Upper lobe of left lung (tissue), 6 donors: ENCODE data around the gene SCTR. TPM values are rescaled to one million over a fixed set of nuclear protein-coding genes. Genes with fewer than 3 reads are reported as not detected.
A peak's percentile ranks its signal among the peaks of the same experiment; 100 is the strongest.

ENCODE experiments used
- ATAC-seq, 2 donors: fragments of 200-7000 bp; cut with Tn5 transposase; one replicate each; pipeline ENCODE4 v1.9.1; 2022; ENCODE audit warnings: mild to moderate bottlenecking in 2 of 2, moderate library complexity in 2 of 2; ENCODE audit not compliant: low FRiP score in 2 of 2
- DNase-seq, 2 donors: peaks; one replicate each; pipeline ENCODE4 v3.0.0-alpha.2; 2019 to 2020
- H3K27ac ChIP-seq, 4 donors: fragments of 200-600 bp; sonication (generic); one replicate each; pipeline ENCODE4 v1.5.1; 2016 to 2019
- H3K27me3 ChIP-seq, 4 donors: fragments of 200-600 bp; sonication (generic); one replicate each; pipeline ENCODE4 v1.5.1; 2017 to 2019
- H3K36me3 ChIP-seq, 4 donors: fragments of 200-600 bp; sonication (generic); one replicate each; pipeline ENCODE4 v1.5.1; 2016 to 2019
- H3K4me1 ChIP-seq, 4 donors: fragments of 200-600 bp; sonication (generic); one replicate each; pipeline ENCODE4 v1.5.1; 2018 to 2019
- H3K4me3 ChIP-seq, 4 donors: fragments of 200-600 bp; sonication (generic); one replicate each; pipeline ENCODE4 v1.5.1; 2017 to 2019; ENCODE audit warnings: mild to moderate bottlenecking in 2 of 4, moderate library complexity in 1 of 4
- H3K9me3 ChIP-seq, 4 donors: fragments of 200-600 bp; sonication (generic); one replicate each; pipeline ENCODE4 v1.5.1; 2018 to 2019
- EP300 ChIP-seq, 4 donors: sonication (generic); formaldehyde crosslinking; IDR thresholded peaks; one replicate each; pipeline ENCODE4 v1.5.1; 2017; ENCODE audit warnings: antibody characterized with exemption in 4 of 4, control low read depth in 2 of 4
- POLR2A ChIP-seq, 4 donors: fragments of 450-650 bp; IDR thresholded peaks; one replicate each; pipeline ENCODE4 v1.5.1; 2016 to 2017; ENCODE audit warnings: antibody characterized with exemption in 4 of 4, mild to moderate bottlenecking in 2 of 4
- POLR2AphosphoS5 ChIP-seq, 2 donors: sonication (generic); formaldehyde crosslinking; IDR thresholded peaks; one replicate each; pipeline ENCODE4 v1.5.1; 2017; ENCODE audit warnings: antibody characterized with exemption in 2 of 2
- WGBS, 2 donors: methylation state at CpG; one replicate each; pipeline ENCODE4 v1.1.5; 2017 to 2018; 5-methylcytosine and 5-hydroxymethylcytosine counted together
- total RNA-seq, 6 donors: library from RNA; depleted of rRNA in 4 of 6; stranded (reverse); fragments of >200 nt in 4 of 6; gene quantifications; one replicate each; pipeline versions ENCODE4 v1.1.0 to v1.2.1, GENCODE V29; 2016 to 2021
- TF ChIP-seq, protein P1 (sequence below), 6 experiments: fragments of 450-650 bp in 4 of 6; fragments of 200-600 bp in 2 of 6; sonication (generic) in 2 of 6; IDR thresholded peaks; one replicate each; pipeline ENCODE4 v1.5.1; 2016 to 2019; ENCODE audit warnings: antibody characterized with exemption in 6 of 6
- donor health status: DM: no; HTN: no; CAD: no; lungs with moderate emphysema.
- donor health status: DM: no; HTN: yes; CAD: no; lungs with severe emphysema.

SCTR gene
- total RNA-seq, 6 donors from 2014 or later = 3.2 to 52.5 (median 16.6) TPM

- TF ChIP-seq POLR2AphosphoS5 (IDR thresholded peaks at IDR 0.05) (no peak), POLR2A (IDR thresholded peaks at IDR 0.05) (no peak)
- TF ChIP-seq, protein P1, sequence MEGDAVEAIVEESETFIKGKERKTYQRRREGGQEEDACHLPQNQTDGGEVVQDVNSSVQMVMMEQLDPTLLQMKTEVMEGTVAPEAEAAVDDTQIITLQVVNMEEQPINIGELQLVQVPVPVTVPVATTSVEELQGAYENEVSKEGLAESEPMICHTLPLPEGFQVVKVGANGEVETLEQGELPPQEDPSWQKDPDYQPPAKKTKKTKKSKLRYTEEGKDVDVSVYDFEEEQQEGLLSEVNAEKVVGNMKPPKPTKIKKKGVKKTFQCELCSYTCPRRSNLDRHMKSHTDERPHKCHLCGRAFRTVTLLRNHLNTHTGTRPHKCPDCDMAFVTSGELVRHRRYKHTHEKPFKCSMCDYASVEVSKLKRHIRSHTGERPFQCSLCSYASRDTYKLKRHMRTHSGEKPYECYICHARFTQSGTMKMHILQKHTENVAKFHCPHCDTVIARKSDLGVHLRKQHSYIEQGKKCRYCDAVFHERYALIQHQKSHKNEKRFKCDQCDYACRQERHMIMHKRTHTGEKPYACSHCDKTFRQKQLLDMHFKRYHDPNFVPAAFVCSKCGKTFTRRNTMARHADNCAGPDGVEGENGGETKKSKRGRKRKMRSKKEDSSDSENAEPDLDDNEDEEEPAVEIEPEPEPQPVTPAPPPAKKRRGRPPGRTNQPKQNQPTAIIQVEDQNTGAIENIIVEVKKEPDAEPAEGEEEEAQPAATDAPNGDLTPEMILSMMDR (IDR thresholded peaks at IDR 0.05) = no peak
- H3K36me3 ChIP-seq = no peaks in the 10 kb centered on the region
- no peaks in the 10 kb centered on the region for H3K9me3 ChIP-seq
- H3K27me3 ChIP-seq = peaks cover 0 to 6% (median 2%) of the 10 kb centered on the region in 4 donors
- no peak overlapping the region for H3K4me3 ChIP-seq
- DNase-seq (no peak), ATAC-seq (no peak)
- H3K4me1 ChIP-seq = peaks cover 0 to 42% (median 30%) of the 10 kb centered on the region in 4 donors
- 73 to 89% methylated on average over 1 of the region's 1 CpG for WGBS, 2 donors
- H3K27ac ChIP-seq = peak overlapping the region in 3 of 4 donors; percentile 82 to 96 (median 89)
Measured at GRCh38 chr2:119546447-119546767, 22.1 kb upstream of the SCTR start.

DNA sequence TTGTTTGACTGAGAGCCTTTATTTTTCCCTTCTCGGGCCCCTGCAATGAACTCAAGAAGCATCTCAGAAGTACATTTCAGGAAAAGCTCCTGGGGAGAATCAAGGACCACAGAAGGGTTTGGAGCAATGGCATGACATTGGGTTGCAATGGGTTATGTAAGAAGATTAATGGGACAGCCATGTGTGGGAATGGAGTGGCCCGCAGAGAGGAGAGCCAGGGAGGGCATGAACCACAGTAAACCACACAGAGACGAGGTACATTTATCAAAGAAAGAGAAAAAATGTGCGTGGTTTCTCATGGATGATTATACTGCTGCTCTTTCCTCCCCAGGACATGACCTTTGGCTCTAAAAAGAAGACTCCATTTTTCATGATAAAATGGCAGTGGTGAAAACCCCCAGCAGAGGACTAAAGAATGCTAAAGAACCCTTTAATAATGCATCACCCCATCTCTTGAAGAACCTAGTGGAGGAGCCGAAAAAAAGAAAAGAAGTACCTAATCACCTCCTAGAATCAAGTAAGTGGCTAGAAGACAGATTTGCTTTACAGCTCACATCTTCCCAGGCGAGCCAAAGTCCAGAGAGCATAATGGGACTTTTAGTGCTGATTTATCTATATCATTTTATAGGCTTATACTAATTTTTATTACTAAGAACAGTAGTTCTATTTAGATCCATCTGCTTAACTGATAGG, 21.6 kb upstream of the SCTR start:
- Histone ChIP-seq H3K4me3 (no peak overlapping the region), H3K36me3 (no peaks in the 10 kb centered on the region), H3K27ac (peak overlapping the region; percentile 27 to 96 (median 86)), H3K27me3 (peaks cover 0 to 6% (median 2%) of the 10 kb centered on the region in 4 donors), H3K9me3 (no peaks in the 10 kb centered on the region), H3K4me1 (peaks cover 0 to 42% (median 30%) of the 10 kb centered on the region in 4 donors)
- DNase-seq (no peak), ATAC-seq (no peak)
- 52 to 63% methylated on average over 6 of the region's 6 CpGs for WGBS, 2 donors
- TF ChIP-seq, protein P1 (IDR thresholded peaks at IDR 0.05) = no peak

- no peaks in the 10 kb centered on the region for H3K36me3 ChIP-seq
- peaks cover 0 to 6% (median 2%) of the 10 kb centered on the region in 4 donors for H3K27me3 ChIP-seq
- H3K9me3 ChIP-seq = no peaks in the 10 kb centered on the region
- peak; percentile 30 to 71 for ATAC-seq
- 53 to 57% methylated on average over 11 of the region's 11 CpGs for WGBS, 2 donors
- TF ChIP-seq, protein P1 (IDR thresholded peaks at IDR 0.05) = no peak
- TF ChIP-seq EP300 (IDR thresholded peaks at IDR 0.05) = peak in 1 of 4 donors; percentile 3
- TF ChIP-seq POLR2A (IDR thresholded peaks at IDR 0.05) = peak in 1 of 4 donors; percentile 2
- no peak for TF ChIP-seq POLR2AphosphoS5 (IDR thresholded peaks at IDR 0.05)
- H3K27ac ChIP-seq = peak overlapping the region; percentile 82 to 96 (median 86)
- H3K4me3 ChIP-seq = peak overlapping the region; percentile 40 to 67 (median 64)
- no peak for DNase-seq
- peaks cover 0 to 40% (median 30%) of the 10 kb centered on the region in 4 donors for H3K4me1 ChIP-seq
Measured at GRCh38 chr2:119544939-119545475, 20.7 kb upstream of the SCTR start.

GRCh38 chr2:119544075-119544938, 20.0 kb upstream of the SCTR start, which contains the start of gene CFAP221:
Gene CFAP221, plus strand, starts transcription at chr2:119544449. Its CDS starts 1,683 bp downstream, at chr2:119546132.
- peak within 1 kb of the TSS; percentile 82 to 96 (median 86) for H3K27ac ChIP-seq
- peaks cover 0 to 6% (median 2%) of the 10 kb centered on the region in 4 donors for H3K27me3 ChIP-seq
- H3K36me3 ChIP-seq = no peaks in the 10 kb centered on the region
- ATAC-seq = peak; percentile 81 to 94
- 9 to 14% methylated on average over 33 to 69 of the region's 89 CpGs for WGBS, 2 donors
- peak in 2 of 4 donors; percentile 71 to 83 for TF ChIP-seq POLR2A (IDR thresholded peaks at IDR 0.05)
- TF ChIP-seq, protein P1 (IDR thresholded peaks at IDR 0.05) = no peak
- H3K4me1 ChIP-seq = peaks cover 0 to 36% (median 27%) of the 10 kb centered on the region in 4 donors
- DNase-seq = peak; percentile 83 to 97
- no peaks in the 10 kb centered on the region for H3K9me3 ChIP-seq
- H3K4me3 ChIP-seq = peak within 1 kb of the TSS; percentile 40 to 67 (median 64)
